HG02588 (cell line): ENCODE data around the gene RAB11FIP3.
"Not testable (repeated sequence)": the region's sequence is repeated elsewhere in the genome, so short reads cannot be mapped to it uniquely, and the experiment has no call there.

ENCODE experiments used
- ATAC-seq: cut with Tn5 transposase; IDR thresholded peaks from one replicate; pipeline ENCODE4 v1.9.1; 2021; ENCODE audit warnings: mild to moderate bottlenecking, moderate library complexity; ENCODE audit not compliant: unreplicated experiment

RAB11FIP3 gene

GRCh38 chr16:491220-491919 is 65.9 kb downstream of the RAB11FIP3 start:
- ATAC-seq = no peak

GRCh38 chr16:492211-492875 is 66.9 kb downstream of the RAB11FIP3 start:
- ATAC-seq = no peak

- ATAC-seq = not testable (repeated sequence)
Measured at GRCh38 chr16:494676-495075, 69.2 kb downstream of the RAB11FIP3 start.

- no peak for ATAC-seq
Measured at GRCh38 chr16:495127-495748, 69.8 kb downstream of the RAB11FIP3 start.

DNA sequence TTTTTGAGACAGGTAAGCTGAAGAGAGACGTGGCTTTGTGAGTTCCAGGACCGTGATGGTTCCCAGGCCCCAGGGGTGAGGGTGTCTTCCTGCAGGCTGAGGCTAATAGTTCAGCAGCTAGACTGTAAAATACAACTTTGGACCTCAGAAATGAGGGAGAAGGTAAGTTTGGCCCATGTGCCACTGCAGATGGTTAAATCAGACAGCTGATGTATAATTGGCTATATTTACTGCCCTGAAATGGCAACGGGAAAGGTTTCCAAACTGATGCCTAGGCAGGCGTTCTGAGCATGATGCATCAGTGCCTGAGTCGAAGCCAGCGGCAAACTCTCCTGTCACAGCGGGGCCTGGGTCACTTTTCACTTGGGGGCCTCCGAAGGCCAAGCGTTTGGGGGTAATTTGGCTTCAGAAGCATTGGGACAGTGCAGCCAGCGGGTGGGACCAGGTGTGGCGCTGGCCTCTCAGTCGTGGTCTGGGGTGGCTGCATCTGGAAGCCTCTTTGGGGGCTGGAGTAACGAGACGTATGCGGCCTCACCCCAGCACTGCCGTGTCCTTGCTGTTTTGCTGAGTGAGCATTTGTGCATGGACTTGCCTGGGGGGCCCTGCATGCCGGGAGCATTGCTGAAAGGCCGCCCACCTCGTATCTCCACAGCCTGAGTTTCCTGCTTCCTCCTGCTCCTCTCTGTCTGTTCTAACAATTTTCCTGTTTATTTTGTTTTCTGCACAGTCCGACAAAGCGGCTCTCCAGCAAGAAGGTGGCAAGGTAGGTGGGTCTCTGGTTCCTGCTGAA is 70.8 kb downstream of the RAB11FIP3 start:
- ATAC-seq = no peak

DNA sequence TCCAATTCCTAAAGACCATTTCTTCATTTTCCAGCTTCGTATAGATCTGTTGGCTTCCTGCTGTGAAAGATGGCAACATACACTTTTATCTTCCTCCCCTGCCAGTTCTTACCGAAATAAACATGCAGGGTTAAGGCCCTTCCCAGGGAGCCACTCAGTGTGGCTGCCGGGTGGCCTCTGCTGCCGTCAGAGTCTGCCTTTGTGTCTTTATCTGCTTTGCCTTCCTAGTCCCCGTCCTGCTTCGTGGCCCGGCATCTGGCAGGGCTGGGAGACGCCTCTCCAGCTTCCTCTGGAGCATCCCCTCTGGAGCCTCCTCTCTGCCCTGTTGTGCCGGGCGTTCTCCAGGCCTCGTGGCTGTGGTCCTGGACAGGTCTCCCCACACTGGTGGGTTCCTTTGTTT is 71.8 kb downstream of the RAB11FIP3 start:
- ATAC-seq = no peak

GRCh38 chr16:499924-500323 is 74.5 kb downstream of the RAB11FIP3 start:
- no peak for ATAC-seq

DNA sequence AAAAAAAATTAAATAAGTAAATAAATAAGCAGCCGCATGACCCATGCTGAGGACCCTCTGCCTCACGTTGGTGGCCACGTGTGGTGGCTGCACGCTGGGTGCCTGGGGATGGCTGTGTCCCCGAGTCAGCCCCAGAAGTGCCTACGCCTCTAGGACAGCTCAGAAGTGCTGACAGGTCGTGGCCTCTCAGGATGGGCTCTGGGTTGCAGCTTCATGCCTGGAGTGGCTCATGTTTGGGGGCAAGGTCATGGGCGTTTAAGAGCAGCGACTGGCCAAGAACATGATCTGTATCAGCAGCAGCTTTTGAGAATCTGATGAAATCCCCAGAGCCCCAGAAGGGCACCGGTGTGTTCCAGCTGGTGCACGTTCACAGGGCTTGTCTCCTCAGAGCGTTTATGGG is 75.3 kb downstream of the RAB11FIP3 start:
- no peak for ATAC-seq

- no peak for ATAC-seq
Measured at GRCh38 chr16:502179-502943, 76.9 kb downstream of the RAB11FIP3 start.

DNA sequence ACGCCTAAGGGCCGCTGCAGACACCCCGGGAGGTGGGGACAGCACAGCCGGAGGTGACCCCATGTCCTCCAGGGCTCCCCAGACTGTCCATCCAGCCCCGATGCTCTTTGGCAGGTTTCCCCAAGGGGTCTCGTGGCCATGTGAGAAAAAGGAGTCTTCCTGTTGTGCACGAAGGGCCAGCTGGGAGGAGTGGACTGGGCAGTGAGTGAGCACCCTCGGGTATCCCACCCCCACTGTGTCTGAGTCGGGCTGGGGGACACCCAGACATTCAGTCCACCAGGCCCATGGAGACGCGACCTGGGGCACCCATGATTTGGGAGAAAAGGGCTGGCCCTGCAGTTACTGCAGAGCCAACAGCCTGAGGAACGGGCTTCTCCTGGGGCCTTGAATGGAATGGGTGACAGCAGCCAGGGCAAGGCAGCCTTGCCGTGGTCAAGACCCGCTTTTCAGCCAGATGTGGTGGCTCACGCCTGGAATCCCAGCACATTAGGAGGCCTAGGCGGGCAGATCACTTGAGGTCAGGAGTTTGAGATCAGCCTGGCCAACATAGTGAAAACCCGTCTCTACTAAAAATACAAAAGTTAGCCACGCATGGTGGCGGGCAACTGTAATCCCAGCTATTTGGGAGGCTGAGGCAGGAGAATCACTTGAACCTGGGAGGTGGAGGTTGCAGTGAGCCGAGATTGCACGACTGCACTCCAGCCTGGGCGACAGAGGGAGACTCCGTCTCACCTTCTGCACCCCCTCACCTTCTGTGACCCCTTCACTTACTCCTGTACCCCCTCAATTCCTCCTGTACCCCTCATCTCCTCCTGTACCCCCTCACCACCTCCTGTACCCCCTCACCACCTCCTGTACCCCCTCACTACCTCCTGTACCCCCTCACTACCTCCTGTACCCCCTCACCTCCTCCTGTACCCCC is 78.0 kb downstream of the RAB11FIP3 start:
- no peak for ATAC-seq

DNA sequence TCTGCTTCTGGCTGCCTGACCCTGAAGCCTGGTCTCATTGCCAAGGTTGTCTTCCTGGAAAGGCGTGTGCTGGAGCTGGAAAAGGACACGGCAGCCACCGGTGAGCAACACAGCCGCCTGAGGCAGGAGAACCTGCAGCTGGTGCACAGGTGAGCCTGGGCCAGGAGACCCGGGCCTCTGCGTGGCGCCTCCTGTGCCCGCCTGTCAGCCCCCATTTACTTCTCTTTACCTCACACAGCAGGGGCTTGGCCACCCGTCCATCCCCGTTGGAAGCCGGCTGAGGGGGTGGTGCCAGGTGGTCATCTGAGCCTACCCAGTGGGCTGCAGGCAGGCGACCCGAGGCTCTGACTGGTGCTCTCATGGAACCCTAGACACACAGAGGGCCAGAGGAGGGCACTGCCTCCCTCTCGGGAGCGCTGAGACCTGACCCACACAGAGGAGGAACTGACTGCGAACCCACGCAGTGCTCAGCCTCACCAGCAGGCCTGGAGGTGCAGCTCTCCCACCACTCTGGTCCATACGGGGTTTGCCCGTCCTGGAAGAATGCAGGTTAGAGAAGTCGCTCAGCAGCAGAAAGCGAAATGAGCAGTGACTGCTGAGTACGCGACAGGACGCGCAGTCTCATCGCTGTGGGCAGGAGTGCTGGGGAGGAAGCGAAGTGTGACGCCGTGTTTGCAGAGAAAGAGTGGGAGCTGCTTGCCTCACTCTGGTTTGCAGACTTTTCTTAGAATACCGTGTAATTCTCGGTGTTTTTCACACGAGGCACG is 80.2 kb downstream of the RAB11FIP3 start:
- ATAC-seq = no peak

GRCh38 chr16:506246-506546 is 80.7 kb downstream of the RAB11FIP3 start:
- no peak for ATAC-seq

DNA sequence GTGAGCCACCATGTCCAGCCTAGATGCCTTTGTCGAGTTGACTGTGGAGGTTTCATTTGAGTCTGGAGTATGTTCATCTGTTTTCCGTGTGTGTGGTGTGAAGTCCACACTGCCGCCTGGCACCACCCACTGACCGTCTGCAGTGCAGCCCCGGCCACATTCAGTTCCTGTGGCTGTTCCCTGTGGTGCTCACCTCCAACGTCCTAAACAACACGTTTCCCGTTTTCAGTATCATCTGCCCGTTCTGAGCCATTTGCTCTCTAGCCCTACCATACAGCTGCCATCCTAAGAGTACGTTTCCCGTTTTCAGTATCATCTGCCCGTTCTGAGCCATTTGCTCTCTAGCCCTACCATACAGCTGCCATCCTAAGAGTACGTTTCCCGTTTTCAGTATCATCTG is 82.1 kb downstream of the RAB11FIP3 start:
- ATAC-seq = not testable (repeated sequence)

- ATAC-seq = no peak
Measured at GRCh38 chr16:507996-508395, 82.5 kb downstream of the RAB11FIP3 start.

- ATAC-seq = no peak
Measured at GRCh38 chr16:508884-509736, 83.7 kb downstream of the RAB11FIP3 start.

DNA sequence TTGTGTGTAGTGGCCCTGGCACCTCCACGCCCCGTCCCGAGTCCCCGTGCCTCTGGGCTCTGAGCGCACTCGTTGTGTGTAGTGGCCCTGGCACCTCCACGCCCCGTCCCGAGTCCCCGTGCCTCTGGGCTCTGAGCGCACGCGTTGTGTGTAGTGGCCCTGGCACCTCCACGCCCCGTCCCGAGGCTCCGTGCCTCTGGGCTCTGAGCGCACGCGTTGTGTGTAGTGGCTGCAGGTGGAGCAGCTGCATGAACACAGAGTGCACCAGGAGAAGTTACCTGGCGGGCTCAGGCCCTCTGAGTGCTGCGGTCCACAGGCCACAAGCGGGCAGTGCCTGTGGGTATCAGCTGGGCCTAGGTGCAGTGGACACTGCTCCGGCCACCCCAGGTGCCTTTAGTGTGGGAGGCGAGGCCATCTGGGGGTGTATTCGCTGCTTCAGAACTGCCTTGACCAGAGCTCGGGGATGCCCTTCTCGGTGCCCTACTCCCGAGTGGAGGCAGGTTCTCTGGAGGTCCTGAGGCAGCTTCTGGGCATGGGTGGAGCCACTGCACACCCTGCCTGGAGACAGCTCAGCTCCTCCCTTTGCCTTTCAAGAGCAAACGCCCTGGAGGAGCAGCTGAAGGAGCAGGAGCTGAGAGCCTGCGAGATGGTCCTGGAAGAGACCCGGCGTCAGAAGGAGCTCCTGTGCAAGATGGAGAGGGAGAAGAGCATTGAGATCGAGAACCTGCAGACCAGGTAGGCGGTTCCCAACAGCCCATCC is 84.8 kb downstream of the RAB11FIP3 start:
- ATAC-seq = no peak

DNA sequence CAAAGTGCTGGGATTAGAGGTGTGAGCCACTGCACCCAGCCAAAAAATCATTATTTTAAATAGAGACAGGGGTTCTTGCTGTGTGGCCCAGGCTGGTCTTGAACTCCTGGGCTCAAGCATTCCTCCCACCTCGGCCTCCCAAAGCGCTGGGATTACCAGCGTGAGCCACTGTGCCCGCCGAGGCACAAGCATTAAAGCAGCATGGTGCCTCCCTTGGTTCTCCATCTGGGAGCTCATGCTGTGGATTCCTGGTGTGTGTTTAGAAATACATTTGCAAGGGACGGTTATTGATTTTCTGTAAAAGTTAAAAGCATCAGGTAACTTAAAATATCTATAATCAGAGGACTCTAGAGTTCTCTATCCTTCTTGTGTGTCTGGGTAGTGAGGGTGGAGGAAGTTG is 87.4 kb downstream of the RAB11FIP3 start:
- ATAC-seq = no peak
